ENCODE results near the gene LRFN4.

LRFN4 gene

DNA sequence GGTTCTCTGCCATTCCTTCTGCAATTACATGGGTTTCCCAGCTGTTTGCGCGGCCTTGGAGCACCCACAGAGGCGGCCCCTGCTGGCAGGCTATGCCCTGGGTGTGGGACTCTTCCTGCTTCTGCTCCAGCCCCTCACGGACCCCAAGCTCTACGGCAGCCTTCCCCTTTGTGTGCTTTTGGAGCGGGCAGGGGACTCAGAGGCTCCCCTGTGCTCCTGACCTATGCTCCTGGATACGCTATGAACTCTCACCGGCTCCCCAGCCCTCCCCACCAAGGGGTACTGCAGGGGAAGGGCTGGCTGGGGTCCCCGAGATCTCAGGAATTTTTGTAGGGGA is 11.0 kb upstream of the LRFN4 start:
- no peak for DNase-seq

DNA sequence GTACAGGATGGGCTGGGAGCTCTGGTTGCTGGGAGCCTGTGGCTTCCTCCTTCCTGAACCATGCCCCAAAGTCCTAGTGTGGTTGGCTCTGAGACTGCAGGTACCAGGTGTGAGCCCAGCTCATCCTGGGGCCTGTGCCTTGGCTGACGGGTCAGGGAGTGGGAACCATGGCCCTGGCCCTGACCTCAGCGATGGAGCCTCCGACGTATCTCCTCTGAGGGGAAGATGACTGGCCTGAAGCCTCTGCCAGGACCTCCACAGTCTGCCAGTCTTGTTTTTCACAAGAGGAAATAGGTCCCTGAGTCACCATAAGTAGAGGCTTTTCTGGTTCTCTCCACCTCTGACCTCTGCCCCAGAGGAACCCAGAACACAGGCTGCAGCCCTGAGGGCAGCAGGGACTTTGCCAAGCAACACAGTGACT is 10.2 kb upstream of the LRFN4 start:
- DNase-seq: no peak

DNA sequence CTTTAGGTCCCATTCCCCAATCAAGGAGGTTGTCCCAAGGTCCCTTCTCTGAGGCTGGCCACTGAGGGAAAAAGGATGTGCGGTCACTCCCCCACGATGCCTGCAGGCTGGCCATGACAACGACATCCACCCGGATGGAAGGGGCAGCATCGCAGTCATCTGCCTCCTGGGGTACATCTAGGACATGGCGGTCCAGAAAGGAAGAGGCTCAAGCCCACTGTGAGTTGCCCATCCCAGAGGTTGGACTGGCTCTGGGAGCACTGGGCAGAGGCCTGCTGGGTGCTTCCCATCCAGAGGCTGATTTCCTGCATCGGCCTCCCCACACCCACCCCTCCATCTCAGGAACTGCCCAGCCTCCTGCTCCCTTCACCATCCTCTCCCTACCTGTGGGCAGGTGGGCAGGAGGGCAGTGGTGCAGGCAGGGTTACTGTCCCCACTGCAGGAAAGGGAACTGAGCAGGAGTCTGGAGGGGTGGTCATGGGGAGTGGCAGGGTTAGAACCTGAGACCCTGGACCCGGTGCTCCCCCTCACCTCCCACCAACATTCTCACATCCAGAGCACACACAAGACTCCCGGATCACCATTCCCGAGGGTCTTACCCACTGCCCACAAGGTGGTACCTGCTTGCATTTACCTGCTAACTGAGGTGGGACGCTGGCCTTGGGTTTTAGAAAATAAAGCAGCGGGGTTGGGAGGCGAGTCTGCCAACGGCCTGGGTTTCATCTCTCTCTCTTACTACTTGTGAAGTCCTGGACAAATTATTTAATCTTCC is 9.2 kb upstream of the LRFN4 start:
- no peak for DNase-seq

DNA sequence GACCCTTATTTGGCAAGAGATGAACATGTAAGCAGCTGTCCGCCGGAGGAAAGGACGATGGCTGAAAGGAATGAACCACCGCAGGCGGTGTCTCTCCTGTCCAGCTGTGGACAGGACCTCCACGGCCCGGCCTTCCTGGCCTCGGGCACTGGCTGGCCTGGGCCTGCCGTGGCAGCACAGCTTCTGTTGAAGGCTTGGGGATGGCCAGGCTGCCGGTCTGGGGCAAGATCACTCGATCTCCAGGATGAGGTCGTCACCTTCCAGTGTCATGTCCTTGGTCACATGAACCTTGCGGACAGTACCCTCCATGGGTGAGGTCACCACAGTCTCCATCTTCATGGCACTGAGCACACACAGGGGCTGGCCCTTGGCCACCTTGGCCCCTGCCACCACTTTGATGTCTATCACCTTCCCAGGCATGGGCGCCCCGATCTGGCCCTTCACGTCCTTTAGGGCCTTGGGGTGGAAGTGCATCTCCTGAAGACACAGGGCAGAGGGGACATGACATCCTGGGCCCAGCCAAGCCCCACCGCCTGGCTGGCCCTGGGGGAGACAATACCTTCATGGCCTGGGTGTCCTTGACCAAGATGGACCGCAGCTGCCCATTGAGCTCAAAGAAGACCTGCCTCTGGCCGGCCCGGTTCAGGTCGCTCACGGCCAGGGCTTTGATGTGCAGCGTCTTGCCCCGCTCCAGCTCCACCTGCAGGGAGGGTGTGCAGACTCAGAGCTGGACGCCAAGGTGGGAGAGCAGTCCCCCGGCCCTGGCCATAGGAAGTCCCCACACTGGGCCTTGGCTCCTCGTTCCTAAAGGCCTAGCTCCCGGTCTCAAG is 8.0 kb upstream of the LRFN4 start:
- no peak for DNase-seq

DNA sequence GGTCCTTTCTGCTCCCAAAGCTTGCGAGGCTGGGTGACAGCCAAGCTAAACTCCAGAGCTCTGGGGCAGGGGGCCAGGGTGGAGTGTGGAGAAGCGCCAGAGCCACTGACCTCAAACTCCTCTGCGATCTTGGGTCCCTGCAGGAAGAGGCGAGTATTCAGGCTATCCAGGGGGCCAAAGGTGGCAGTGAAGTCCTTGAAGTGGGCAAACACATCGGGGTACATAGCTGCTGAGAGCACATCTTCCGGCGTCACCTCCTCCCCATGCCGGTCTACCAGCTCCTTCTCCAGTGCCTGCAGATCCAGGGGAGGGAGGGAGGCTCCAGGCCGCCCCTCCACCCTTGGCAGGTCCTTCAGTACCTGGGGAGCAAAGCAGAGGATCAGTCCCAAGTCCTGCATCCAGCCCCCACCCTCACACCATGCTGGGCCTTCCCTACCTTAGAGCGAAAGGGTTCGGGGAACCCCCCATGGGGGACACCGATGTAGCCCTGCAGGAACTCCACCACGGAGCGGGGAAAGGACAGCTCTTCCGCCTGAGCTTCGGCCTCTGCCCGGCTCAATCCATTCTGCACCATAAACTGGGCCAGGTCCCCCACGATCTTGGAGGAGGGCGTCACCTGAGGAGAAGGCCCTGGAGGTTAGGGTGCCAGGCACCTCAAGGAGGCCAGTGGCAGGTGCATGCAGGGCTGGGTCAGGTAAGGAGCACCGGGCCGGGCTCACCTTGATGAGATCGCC is 7.2 kb upstream of the LRFN4 start:
- no peak for DNase-seq

DNA sequence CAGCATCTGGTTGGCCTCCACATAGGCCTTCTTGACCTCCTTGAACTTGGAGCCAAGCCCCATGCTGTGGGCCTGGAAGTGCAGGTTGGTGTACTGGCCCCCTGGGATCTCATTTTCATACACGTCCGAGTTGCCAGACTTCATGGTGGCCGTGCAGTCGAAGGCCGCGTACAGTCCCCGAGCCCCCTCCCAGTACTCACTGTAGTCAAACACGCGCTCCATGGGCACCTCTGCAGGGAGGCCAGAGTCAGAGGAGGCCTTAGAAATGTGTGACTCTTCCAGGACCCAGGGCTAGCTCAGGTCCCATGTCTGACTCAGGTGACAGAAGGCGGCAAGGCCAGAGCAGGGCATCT is 6.7 kb upstream of the LRFN4 start:
- no peak for DNase-seq

DNA sequence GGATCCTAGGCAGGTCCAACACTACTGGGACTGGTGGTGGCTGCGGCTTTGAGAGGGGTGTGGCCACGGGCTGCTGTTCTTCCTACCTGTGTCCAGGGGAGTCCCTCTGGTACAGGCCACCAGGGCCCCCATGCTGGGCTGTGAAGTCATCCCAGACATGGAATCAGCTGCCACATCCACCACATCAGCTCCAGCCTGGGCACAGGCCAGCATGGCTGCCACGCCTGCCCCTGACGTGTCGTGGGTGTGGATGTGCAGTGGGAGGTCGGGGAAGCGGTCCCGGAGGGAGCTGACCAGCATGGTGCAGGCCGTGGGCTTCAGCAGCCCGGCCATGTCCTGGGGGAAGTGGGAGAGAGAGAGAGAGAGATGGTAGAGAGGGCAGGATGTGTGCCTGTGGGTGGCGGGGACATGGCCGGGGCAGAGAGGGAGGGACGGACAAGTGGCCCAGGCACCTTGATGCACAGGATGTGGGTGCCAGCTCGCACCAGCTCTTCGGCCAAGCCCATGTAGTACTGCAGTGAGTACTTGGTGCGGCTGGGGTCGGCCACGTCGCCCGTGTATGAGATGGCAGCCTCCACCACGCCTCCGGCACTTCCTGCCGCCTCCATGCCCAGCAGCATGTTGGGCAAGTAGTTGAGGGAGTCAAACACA is 6.2 kb upstream of the LRFN4 start:
- DNase-seq: no peak

DNA sequence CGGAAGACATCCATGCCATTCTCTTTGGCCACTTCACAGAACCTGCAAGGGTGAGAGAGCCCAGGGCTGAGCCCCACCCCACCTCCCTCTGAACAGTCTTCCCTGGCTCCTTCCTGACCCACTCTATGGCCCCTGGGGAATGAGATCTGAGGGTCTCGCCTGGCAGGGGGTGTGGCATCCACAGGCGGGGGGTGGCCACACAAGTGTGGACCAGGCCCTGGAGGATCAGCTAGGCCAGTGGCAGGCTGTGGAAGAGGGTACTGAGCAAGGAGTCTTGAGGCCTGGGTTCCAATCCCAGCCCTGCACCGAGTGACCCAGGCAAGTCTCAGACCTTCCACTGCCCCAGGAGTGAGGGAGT is 5.6 kb upstream of the LRFN4 start:
- DNase-seq: no peak

DNA sequence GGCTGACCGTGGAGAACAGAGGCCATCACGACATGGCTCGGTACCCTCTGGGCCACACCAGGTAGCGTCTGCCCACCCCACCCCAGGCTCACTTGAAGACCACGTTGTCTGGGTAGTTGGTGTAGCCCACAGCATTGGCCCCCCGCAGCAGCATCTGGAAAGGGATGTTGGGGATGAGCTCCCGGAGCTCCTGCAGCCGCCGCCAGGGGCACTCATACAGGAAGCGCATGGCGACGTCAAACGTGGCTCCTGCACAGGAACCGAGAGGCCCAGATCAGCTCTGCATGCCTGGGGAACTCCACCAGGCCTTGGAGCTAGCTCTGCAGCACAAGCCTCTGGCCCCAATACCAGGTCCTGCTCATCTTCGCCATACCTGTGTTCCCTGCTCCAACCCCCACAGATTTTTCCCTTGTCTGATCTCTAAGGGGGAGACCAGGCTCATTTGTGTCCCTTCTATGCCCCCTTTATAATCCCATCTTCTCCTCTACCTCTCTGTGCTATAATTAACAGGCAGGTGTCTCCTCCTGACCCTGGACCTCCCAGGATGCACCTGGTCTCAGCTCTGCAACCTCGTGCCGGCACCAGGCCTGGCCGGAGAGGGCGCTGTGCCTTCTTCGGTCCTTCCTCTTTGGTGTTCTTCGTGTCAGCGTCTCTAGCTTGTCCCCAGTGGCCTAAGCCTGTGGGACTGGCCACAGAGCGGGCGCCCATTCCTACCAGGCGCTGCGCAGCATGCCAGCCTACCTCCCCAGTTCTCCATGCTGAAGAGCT is 5.0 kb upstream of the LRFN4 start:
- peak; percentile 74 for DNase-seq

DNA sequence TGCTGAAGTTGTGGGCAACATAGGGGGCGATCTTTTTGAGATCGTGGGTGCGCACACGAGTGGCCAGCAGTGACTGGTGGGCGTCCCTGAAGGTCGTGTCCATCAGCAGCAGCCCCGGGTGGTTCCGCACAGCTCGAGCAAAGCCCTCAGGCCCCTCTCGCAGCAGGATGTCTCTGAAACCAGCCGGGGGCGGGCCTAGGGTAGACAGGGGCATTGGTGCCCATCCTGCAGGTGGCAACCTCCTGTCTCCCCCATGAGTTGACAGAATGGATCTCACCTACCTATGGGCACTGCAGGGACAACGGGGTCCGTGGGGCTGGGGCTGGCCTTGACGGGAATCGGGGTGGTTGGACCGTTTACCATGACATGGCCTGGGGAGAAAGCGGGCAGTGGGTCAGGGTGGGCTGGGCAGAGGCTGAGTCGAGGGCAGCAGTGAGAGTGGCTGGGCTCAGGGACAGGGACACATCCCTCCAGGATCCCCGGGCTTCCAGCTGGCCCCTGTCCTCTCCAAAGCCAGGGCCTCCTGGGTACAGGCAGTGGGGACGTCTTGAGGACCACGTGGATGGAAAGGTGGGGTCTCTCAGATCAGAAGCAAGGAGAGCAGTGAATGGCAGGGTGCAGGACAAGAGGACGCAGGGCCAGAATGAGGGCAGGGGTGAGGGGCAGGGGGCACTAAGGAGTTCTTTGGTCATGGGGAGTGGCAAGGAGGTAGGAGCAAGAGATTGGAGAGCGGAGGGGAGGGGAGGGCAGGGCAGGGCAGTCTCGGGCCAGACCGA is 4.2 kb upstream of the LRFN4 start:
- DNase-seq: no peak

DNA sequence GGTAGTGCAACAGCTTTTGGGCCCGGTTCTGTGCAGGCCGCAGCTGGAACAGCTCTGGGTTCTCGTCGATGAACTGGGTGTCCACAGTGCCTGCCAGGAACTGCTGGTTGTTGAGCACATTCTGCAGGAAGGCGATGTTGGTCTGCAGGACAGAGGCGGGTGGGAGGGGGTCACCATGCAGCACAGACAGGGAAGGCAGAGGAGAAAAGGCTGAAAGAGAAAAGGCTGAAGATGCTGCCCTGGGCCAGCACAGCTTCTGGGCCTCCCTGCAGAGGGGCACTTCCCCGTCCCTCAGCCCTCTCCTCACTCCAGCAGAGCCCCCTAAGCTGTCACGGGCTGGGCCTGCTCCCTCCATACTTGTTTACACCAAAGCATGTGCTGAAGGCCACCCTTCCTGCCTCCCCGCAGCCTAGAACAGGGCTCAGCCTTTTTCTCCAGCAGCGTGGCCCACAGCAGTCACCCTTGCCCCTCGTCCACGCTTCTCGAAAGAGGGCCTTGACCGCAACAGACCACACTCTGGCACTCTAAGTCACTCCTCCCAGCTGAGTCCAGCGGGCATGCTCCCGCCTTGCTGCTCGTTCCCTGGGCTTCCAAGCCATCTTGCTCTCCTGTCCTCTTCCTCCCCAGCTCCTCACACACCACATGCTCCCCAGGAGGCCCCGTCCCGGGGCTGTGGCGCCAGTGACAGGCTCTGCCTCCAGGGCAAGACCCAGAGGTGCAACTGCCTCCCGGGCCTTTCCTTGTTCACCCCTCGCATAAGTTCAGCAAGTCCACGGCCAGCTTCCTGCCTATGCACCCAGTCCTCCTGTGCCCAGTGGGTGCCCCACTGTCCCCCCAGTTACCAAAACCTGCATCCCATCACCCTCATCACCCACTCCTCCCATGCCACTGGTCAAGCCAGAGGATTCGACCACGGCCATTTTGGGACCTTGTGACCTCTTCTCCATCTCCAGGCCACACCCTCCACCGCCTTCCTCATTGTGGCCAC is 3.3 kb upstream of the LRFN4 start:
- DNase-seq: no peak

DNA sequence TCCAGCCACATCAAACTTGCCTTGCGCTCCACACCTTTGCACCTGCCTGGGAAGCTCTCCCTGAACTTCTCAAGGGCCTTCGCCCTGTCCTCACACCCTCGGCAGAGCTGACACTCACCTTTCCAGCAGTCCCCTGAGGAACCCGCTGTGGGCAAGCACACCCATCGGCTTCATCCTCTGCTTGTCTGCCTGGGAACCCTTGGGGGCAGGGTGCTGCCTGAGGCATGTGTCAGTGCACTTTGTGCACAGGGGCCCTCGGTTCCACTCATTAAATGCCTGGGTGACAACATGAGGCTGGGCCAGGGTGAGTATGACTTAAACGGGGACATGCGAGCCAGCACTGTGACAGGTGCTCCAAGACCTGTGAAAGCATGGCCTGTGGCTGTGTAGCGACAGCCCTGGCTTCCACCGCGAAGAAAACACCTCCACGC is 2.6 kb upstream of the LRFN4 start:
- no peak for DNase-seq

DNA sequence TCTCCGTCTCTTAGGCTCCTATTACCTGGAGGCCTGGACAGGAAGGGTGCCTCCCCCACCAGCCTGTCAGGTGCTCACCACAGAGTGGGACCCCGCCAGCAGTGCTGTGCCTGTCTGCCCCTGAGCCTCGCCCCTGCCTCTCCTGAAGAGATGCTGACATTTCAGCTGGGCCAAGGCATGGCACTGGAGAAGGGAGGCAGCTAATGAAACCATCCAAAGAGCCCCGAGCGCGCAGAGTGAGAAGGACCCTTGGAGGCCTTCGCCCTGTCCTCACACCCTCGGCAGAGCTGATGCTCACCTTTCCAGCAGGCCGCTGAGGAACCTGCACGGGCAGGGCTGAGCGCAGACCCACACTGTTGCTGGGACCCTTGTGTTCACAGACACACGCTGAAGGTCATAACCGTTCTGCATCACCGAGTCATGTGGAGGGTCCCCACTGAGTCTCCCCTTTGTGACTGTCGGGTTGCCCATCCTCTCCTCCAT is 2.1 kb upstream of the LRFN4 start:
- DNase-seq: no peak

DNA sequence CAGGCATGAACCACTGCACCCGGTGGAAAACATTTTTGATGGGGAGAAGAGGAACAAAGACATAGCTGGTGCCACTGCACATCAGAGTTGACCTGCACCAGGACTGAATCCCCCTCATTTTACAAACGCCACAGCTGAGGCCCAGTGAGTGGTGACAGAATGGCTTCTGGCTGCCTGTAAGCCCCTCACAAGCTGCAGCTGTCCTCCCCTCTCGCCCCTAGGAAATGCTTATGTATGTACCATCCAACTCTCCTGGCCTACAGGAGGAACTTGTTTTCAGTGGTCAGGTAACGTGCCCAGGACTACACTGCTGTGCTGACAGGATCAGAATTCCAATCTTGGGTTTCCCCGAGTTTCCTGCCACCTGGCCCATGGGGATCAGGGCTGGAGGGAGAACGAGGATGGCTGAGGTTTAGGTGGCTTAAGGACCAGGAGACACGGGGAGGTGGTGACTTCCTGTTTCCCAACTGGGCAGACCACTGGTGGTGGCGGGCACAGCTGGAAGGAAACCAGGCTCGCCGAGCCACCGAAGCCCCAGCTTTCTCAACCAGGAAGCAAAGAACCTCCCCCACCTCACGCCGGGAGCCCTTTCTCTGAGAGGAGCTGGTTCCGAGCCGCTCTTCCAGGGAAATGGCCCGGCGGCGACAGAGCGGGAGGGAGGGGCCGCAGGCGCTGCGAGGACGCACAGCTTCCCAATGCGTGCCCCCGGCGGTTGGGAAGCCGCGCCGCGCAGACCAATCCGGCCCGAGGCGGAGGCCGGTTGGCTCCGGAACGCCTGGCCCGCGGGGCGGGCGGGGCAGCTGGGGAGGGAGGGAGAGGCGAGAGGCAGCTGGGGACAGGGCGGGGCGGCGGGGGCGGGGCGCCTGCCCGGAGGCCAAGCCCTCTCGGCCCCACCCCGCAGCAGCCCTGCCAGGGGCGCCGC is 1.0 kb upstream of the LRFN4 start:
- DNase-seq: peak; percentile 97

DNA sequence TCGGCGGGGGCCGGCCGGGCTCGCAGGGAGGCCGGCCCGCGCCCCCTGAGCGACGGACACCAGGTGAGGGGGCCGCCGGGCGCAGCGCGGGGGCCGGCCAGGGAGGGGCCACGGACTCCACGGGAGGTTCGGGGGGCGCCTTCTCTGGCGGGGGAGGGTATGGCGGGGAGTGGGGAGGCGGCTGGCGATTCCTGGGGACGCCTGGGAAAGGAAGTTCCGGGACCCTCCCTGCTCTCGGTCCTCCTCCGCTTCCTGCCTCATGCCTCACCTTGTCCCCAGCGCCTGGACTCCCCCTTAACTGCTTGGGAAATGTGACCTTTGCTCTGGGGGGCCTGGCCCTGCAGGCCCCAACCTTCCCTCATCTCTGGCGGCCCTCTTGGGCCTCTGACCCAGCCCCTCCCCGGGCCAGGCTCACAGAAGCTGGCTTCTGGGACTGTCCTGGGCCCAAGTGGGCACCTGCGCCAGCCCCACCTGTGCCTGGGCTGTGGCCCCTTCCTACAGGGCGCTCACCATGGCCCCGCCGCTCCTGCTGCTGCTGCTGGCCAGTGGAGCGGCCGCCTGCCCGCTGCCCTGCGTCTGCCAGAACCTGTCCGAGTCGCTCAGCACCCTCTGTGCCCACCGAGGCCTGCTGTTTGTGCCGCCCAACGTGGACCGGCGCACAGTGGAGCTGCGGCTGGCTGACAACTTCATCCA is 516 bp downstream of the LRFN4 start:
- peak; percentile 32 for DNase-seq

DNA sequence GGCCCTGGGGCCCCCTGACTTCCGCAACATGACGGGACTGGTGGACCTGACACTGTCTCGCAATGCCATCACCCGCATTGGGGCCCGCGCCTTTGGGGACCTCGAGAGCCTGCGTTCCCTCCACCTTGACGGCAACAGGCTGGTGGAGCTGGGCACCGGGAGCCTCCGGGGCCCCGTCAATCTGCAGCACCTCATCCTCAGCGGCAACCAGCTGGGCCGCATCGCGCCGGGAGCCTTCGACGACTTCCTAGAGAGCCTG is 992 bp downstream of the LRFN4 start:
- no peak for DNase-seq

DNA sequence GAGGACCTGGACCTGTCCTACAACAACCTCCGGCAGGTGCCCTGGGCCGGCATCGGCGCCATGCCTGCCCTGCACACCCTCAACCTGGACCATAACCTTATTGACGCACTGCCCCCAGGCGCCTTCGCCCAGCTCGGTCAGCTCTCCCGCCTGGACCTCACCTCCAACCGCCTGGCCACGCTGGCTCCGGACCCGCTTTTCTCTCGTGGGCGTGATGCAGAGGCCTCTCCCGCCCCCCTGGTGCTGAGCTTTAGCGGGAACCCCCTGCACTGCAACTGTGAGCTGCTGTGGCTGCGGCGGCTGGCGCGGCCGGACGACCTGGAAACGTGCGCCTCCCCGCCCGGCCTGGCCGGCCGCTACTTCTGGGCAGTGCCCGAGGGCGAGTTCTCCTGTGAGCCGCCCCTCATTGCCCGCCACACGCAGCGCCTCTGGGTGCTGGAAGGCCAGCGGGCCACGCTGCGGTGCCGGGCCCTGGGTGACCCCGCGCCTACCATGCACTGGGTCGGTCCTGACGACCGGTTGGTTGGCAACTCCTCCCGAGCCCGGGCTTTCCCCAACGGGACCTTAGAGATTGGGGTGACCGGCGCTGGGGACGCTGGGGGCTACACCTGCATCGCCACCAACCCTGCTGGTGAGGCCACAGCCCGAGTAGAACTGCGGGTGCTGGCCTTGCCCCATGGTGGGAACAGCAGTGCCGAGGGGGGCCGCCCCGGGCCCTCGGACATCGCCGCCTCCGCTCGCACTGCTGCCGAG is 1.5 kb downstream of the LRFN4 start:
- DNase-seq: no peak
